T follicular helper cell (primary cell): Measurements from ENCODE around the gene POMGNT2.

ENCODE experiments used
- DNase-seq: peaks from one replicate; pipeline ENCODE4 v3.0.0-alpha.2; 2020; ENCODE audit warnings: low read depth

Gene POMGNT2

DNA sequence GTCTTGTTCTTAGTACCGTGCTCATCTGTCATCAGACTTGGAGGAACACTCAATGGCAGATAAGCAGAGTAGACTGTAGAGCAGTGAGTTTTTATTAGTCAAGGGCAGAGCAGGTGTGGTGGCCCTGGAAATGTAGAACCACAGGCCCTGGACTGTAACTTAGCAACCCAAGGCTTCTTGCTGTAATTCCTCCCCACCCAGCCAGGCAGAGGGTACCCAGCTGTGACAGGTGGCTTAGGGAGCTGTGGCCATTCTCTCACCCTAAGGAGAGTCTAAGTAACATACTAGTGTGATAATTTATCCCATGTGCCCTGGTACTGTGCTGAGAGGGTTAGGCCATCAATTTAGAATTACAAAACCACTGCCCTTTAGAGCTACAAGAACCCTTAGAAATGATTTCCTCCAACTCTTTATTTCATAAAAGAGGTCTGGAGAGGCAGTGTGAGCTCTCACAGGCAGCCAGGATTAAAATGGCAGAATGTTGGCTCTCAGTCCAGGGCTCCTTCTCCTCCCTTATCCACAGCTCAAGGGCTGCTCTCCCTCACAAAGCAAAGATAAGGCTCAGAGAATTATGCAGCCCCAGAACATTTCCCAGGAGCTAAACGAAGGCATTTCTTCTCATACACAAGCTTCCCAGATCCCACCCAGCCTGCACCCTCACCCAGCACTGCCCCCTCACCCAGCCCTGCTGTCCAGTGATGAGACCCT is 3.0 kb downstream of the POMGNT2 start:
- no peak for DNase-seq

DNA sequence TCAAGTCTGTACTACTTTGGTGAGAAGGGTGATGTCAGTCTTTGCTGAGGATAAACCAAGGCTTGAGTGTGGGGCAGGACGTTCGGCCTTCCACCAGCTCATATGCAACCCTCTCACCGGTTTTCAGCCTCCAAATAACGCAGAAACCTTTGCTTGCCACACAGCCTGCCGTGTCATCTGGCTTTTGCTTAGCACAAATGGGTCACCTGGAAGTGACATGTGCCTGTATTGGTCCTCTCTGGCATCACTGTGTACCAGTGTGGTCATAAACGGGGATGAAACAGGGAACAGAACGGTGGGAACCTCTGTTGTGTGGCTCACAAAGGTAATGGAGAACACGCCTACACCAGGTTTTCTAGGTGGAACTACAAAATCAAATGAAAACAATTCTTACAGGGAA is 7.1 kb downstream of the POMGNT2 start:
- no peak for DNase-seq

DNA sequence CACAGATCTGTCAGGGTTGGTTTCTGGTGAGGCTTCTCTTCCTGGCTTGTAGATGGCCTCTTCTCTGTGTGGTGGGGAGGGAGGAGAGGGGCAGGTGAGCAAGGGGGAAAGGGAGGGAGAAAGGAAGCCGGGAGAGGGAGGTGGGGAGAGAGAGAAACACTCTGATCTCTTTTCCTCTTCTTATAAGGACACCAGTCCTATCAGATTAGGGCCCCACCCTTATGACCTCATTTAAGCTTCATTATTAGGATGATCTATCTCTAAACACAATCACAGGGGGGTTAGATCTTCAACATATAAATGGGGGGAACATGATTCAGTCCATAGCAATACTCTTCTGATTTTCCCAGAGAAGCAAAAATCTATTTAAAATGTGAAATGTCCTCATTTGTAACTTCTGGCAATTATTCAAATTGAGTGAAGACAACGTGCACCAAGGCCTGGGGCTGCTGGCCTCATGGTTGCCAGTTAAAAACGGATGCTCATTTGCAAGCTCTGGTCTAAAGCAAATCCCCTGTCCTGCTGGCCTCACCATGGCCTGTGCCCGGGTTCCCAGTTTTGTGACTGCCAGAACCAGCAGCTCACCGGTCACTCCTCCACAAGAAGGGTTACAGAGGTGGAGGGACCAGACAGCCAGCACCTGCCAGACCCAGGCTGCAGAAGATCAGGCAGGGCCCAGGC is 8.3 kb downstream of the POMGNT2 start:
- no peak for DNase-seq

DNA sequence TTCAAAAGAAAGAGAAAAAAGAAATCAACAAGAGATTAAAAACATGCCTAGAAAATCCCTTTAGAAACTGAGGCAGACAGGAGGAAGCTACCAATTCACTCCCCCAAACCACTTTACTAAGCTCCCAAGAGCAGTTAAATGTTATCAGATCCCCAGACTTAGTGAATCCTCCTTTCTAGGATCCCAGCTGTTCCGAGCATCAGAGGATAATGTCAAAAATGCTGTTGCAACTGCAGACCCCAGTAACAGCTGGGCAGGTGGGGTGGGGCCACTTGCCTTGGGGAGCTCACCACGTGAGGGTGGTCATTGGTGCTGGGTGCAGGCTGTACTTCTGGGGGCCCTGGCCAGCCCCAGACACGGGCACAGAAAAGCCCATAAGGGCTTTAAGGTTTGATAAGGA is 9.1 kb downstream of the POMGNT2 start:
- no peak for DNase-seq

DNA sequence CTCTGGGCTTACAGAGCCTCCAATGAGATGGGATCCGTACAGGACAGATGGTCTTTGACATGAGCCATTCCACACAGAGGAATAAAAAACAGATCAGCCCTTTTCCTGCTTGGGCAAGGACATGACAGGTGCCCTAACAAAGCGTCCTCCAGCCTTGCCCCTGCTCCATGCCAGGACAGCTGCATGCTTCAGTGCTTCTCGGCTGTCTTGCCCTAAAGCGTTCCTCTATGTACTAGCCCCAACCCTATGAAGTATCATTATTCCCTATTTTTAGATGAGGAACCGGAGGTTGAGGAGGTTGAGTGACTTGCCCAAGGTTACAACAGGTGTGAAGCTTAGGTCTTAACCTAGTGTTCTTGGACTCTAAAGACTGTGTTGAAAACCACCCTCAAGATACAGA is 10.5 kb downstream of the POMGNT2 start:
- DNase-seq: no peak

DNA sequence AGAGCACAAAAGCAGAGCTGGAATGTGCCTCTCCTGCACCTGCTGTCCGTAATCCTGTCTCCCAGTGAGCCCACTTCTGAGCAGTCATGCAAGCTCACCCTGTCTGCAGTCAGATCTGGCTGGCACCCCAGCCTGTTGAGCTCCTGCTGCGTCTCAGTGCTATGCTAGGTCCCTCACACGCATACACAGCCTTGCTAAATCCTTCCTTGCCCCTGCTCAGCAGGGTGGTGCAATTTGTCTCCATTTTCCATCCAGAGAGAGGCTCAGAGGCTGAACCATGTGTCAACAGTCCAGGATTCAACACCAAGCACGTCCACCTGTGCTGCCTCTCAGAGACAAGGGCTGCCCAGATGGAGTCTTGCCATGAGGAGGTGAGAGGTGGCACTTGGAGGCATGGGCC is 11.0 kb downstream of the POMGNT2 start:
- DNase-seq: no peak

DNA sequence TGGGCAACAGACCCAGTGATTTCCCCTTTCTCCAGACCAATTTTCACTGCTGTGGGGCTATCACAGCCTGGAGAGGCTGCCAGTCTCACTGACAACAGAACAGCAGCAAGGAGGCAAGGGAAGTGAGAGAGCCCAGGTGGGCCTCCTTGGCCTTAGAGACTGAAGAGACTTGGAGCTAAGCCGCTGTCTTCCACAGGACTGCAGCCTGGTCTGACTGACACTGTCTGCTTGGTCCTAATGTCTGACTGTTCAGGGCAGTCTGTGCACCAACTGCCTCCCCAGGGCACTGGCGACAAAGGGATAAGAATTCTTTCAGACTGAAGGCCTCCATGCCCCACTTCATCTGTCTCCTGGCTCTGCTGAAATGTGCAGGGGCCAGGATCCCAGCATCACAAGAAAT is 11.5 kb downstream of the POMGNT2 start:
- no peak for DNase-seq

DNA sequence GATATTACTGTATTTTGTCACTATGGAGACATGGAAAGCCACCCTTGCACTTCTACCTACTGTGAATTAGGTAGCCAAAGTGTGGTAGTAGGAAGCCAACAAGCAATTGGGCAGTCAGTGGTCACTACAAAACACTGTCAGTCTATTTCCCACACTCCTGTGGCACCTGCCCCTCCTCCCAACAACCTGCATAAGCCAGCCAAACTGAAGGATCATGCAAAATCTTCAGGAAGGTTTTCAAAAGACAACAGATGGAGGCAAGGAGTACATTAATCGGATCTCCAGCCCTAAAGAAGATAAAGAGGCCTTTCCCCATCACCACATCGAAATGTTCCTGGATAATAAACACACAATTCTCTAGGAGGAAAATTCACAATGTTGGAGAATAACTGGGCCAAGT is 11.9 kb downstream of the POMGNT2 start:
- no peak for DNase-seq

DNA sequence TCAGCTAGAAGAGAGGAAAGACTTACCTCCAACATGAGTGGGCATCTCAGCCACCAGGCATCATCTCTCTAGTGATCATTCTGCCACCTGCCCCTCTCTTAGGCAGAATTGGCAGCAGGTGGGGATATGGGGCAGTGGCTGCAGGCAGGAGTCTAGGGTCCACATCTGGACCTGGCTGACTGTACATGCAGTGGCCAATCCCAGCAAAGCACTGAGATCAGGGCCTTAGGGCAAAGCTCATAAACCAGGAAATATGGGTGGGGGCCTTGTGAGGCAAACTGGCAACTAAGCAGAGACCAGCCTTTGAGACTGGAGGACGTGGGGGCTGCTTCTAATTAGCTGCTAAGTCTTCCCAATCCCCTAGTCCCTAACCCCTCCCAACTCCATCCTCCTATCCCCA is 12.9 kb downstream of the POMGNT2 start:
- no peak for DNase-seq

DNA sequence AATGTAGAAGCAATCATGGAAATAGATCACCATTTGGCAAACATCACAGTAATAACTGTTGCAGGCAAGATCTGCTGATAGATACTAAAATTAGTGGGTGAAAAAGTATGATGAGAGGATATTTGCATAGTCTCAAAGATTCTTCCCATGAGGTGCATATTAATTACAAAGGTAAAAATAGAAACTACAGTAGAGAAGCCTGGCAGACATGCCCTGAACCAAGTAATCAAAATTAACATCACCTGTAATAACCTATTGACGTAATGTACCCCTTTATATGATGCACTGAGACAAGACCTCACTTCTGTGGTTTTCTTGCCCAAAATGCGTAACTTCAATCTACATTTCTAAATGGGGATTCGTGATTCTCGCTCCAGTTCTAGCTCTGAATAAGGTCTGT is 14.4 kb downstream of the POMGNT2 start:
- DNase-seq: no peak

DNA sequence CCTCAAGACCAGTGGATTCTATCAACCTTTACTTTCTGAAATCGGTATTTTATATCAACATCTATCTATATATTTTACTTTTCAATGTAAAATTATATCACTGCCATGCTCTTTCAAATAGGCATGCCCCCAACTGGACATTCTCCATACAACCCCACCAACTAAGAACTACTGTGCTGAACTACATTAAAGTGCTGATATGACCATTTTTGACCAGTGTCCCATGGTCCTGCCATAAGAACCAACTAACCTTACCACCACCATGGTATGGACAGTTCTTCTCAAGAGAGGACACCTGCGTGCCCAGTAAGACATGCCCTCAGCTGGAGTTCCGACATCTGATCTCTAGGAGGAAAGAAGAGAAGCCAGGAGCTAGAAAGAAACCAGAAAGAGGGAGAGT is 15.6 kb downstream of the POMGNT2 start:
- no peak for DNase-seq

DNA sequence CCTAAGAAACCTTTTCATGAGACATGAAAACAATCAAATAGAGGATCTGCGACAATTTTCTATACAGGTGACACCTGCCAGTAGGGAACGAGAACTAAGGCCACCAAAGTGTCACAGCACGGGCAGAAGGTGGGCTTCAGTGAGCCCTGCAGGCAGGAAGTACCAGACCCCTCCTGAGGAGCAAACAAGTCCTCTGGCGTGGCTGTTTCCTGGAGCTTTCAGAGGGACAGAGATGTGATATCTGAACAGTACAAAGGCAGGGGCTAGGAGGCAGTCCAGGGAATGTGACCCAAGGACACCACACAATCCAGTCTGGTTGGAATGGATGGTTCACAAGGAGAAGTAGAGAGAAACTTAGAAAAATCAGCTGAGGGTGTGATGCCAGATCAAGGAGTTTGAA is 16.8 kb downstream of the POMGNT2 start:
- DNase-seq: no peak

DNA sequence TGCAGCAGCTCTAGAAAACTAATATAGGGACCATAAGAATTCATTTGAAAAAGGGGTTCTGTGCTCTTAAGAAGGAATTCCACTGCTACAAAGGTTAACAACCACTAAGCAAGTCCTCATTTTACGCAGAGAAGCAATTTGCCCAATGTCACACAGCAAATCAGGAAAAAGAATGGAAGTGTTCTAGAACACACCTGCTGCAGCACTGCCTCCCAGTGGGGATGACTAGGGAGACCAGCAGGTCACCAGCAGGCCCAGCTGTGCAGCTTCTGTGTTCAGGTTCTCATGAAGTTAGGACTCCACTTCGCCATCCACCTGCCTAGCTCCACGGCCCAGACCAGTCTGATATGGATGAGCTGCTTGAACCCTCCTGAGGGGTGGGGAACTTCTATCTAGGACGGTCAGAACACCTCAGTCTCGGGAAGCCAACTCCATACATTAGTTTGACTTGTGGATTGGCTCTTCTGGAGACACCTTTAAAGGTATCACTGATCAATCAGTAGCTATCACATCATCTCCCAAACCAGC is 18.6 kb downstream of the POMGNT2 start:
- DNase-seq: no peak

DNA sequence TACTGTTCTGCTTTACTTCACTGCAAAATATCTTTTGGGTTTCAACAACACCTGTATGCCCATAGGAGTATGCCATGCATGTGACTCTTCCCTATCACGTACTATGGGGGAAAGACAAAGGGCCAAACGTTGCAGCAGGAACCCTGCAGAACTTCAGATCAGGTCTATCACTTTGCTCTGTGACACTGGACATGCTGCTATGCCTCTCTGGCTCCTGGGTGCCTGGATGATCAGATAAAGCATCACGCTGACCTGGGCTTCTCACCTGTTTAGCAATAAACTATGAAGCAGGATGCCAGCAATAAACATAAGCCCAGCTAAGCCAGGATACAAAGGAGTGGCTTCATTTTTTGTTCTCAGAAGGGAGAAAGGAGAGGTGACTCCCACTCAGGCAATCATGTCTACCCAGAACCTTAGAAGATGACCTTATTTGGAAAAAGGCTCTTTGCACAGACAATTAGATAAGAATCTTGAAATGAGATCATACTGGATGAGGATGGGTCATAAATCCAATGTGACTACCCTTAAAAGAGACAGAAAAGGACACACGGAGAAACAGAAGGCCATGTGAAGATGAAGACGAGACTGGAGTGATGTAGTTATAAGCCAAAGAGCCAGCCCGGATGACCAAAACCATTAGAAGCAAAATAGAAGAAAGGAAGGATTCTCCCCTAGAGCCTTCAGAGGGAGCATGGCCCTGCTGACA is 19.3 kb downstream of the POMGNT2 start:
- DNase-seq: no peak

DNA sequence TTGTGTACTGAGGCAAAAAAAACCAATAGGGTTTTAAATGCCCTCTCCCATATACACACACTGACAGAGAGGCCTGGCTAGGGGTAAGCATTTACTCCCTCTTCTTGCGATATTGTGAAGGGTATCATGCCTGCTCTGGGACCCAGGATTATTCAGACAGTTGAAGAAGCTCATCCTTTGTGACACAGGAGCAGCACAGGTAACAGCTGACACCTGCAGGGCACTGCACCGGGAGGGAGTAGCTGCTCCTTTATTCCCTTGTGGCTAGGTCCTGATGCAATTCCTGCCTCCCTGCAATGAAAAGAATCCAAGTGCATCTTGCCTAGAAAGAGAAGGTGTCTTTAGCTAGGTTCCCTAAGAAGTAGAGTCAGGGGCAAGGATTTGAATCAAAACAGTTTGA is 23.4 kb downstream of the POMGNT2 start:
- no peak for DNase-seq

DNA sequence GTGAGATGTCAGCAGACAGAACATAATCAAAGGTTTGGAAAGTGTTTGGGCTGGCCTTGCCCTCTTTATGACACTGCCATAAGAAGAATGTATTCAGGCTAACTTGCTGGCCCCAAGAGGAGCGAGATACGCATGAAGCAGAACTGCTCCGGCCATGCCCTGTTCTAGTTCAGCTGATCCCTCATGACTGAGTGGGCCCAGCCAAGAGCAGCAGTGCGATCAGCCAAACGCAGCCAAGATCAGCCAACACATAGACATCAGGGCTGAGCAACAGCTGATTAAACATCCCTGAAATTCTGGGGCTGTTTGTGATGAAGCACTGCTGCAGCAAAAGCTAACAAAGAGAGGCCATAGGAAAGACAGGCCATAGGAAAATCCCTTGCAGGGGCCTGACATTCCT is 24.1 kb downstream of the POMGNT2 start:
- no peak for DNase-seq

DNA sequence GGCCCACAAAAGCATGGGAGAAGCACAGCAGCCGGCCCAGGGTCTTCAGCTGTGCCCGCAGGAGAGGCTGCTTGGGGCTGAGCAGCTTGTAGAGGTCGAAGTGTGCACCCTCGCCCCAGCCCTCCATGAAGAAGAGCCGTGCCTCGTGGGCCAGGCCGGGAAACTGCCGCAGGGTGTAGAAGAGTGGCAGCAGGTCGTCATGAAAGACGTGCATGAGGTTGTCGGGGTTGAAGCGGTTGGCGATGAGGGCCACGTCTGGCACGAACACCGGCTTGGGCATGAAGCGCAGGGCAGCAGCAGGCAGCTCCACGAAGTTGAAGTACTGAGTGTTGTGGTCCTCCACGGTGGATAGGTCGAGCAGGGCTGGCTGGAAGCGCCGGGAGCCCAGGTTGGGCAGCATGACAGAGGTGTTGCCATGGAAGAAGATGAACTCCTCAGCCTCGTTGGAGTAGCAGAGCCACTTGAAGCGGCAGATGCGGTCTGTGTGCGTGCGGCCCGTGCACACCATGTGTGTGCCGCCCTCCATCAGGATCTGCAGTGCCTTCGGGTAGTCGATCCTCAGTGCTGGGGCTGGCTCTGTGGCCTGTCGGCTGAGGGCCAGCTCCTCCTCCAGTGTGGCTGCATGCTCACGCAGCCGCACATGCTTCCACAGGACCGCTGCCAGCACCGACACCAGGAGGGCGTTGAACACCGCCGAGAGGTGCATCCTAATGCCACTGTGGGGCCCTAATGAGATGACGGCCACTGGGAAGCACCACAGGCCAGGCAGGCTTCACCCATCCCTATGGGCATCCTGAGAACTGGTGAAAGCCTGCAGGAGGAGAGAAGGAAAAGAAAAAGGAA is 24.9 kb downstream of the POMGNT2 start:
- DNase-seq: no peak

DNA sequence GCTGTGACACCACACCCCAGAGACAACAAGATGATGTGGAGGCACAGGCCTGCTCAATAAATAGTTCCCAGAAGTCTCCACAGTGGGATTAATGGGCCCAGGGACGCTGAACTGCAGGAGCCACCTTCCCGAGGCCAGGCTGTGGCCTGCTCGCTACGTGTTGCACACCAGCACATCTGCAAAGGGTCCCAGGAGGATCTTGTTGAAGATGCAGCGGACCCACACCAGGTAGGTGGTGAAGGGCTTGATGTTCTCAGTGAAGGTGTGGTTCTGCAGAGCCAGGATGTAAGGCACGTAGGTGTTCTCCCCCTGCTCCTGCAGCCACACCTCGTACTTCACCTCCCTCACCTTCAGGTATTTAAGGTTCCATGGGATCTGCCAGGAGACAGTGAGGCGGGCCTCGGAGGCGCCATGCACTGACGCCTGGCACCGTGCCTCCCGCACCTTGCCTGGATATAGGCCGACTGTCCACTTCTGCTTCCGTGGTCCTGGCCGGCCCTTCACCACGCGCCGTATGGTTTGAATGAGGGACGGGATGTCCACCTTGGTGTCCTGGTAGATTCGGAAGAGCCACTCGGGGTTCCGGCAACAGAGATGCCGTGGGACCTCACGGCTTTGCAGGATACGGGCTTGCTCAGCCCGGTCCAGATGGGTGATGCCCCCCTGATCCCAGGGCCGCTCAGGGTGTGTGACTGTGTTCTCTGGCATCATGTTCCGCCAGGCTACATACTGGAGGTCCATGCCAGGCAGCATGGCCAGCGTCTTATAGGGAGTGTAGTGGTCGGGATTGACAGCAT is 26.1 kb downstream of the POMGNT2 start:
- no peak for DNase-seq

DNA sequence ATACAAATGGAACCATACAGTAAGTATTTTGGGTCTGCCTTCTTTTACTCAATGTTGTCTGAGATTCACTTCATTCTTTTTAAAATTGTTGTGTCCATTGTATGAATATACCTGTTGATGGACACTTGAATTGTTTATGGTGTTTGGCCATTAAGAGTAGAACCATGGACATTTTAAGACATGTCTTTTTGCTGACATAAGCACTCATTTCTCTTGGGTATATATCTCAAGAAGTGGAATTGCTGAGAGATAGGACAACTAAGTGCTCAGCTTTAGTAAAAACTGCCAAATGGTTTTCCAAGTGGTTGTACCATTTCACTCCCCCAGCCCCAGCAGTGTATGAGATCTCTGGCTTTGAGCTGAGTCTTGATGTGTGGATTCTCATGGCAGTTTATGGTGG is 28.2 kb downstream of the POMGNT2 start:
- DNase-seq: no peak

DNA sequence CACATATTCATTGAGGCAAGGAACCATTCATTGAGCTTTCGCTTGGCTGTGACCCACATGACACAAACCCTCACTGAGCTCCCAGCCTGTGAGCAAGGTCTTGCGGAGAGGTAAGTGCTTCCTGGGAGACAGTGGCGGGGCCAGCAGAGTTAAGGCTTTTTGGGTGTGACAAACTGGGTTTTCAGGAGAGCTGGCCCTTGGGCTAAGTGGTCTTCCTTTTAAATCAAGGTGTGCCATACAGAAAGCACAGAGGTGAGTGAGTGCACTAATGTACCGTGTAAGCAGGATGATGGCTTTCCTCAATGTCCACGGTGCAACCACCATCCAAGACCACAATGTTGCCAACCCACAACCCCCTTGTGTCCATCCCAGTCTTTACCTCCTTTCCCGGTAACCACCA is 28.6 kb downstream of the POMGNT2 start:
- DNase-seq: no peak

DNA sequence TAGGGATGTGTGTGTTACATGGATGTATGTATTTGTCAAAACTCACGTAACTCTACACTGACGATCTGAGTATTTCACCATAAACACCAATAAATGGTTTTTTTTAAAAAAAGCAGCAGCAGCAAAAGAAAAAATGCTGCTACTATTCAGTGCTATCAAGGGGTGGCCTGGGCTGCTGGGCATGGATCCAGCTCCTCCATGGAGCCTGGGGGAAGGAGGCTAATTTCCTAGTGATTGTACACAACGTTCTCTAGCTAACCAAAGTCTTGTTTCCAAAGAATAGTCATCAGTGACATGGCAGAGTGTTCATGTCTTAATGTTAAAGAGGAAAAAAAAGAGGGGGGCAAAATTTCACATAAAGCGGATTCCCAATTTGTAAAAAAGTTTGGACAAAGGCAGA is 29.0 kb downstream of the POMGNT2 start:
- no peak for DNase-seq
